Measurements from ENCODE around the gene SPSB3.

- TF ChIP-seq CTCF (conservative IDR thresholded peaks at IDR 0.05; ENCODE audit: low read depth, low read length) (no peak), POLR2A (IDR thresholded peaks at IDR 0.05; ENCODE audit: low read depth, low read length) (no peak), USF2 (IDR thresholded peaks at IDR 0.05; ENCODE audit: low read depth, low read length) (no peak), RAD21 (IDR thresholded peaks at IDR 0.05; ENCODE audit: low read length) (no peak), SMC3 (IDR thresholded peaks at IDR 0.05; ENCODE audit: low read depth, low read length) (no peak), RFX5 (IDR thresholded peaks at IDR 0.05; ENCODE audit: low read depth, low read length) (no peak), RCOR1 (IDR thresholded peaks at IDR 0.05; ENCODE audit: insufficient replicate concordance, low read length) (no peak), BHLHE40 (IDR thresholded peaks at IDR 0.05; ENCODE audit: low read depth, low read length) (no peak), MXI1 (IDR thresholded peaks at IDR 0.05; ENCODE audit: borderline replicate concordance, low read depth, low read length) (no peak), ELK1 (IDR thresholded peaks at IDR 0.05; ENCODE audit: borderline replicate concordance, low read depth, low read length) (no peak), MAFK (IDR thresholded peaks at IDR 0.05; ENCODE audit: low read depth, low read length) (no peak)
Measured at GRCh38 chr16:1809281-1809801, 27.0 kb upstream of the SPSB3 start.

Data from IMR-90 (cell line).